ENCODE results near the gene BLOC1S3.

The BLOC1S3 gene

GRCh38 chr19:45172173-45172572 lies 6.4 kb upstream of the BLOC1S3 start:
- H3K4me3 ChIP-seq = no peak overlapping the region
- H3K9ac ChIP-seq (ENCODE audit: insufficient read length) = no peak overlapping the region
- TF ChIP-seq POLR2AphosphoS5 (IDR thresholded peaks at IDR 0.05; ENCODE audit: borderline replicate concordance, low read depth, low read length) = no peak
- no peak for TF ChIP-seq EZH2 (IDR thresholded peaks at IDR 0.05)
- TF ChIP-seq FOXP2 (optimal IDR thresholded peaks at IDR 0.05; ENCODE audit: control extremely low read depth, extremely low read length, insufficient read depth) = no peak
- no peak for DNase-seq (ENCODE audit: low read depth, low spot score)
- no peak overlapping the region for H3K27ac ChIP-seq
- no peaks in the 10 kb centered on the region for H3K9me3 ChIP-seq (ENCODE audit: low read depth, low read length)
- H3K36me3 ChIP-seq (ENCODE audit: insufficient read depth, low read length) = no peaks in the 10 kb centered on the region

- Histone ChIP-seq H3K36me3 (ENCODE audit: insufficient read depth, low read length) (no peaks in the 10 kb centered on the region), H3K27ac (no peak overlapping the region), H3K4me3 (no peak overlapping the region), H3K9me3 (ENCODE audit: low read depth, low read length) (no peaks in the 10 kb centered on the region), H3K9ac (ENCODE audit: insufficient read length) (no peak overlapping the region)
- DNase-seq (ENCODE audit: low read depth, low spot score) = no peak
- TF ChIP-seq FOXP2 (optimal IDR thresholded peaks at IDR 0.05; ENCODE audit: control extremely low read depth, extremely low read length, insufficient read depth) = no peak
- TF ChIP-seq POLR2AphosphoS5 (IDR thresholded peaks at IDR 0.05; ENCODE audit: borderline replicate concordance, low read depth, low read length) = no peak
- TF ChIP-seq EZH2 (IDR thresholded peaks at IDR 0.05) = no peak
These were observed 5.9 kb upstream of the BLOC1S3 start for GRCh38 chr19:45172611-45173208.

- no peak for DNase-seq (ENCODE audit: low read depth, low spot score)
- Histone ChIP-seq H3K36me3 (ENCODE audit: insufficient read depth, low read length) (no peaks in the 10 kb centered on the region), H3K4me3 (no peak overlapping the region), H3K27ac (no peak overlapping the region), H3K9ac (ENCODE audit: insufficient read length) (no peak overlapping the region), H3K9me3 (ENCODE audit: low read depth, low read length) (no peaks in the 10 kb centered on the region)
- TF ChIP-seq EZH2 (IDR thresholded peaks at IDR 0.05) = no peak
- TF ChIP-seq POLR2AphosphoS5 (IDR thresholded peaks at IDR 0.05; ENCODE audit: borderline replicate concordance, low read depth, low read length) = no peak
- no peak for TF ChIP-seq FOXP2 (optimal IDR thresholded peaks at IDR 0.05; ENCODE audit: control extremely low read depth, extremely low read length, insufficient read depth)
These were observed 4.8 kb upstream of the BLOC1S3 start for GRCh38 chr19:45173816-45174215.

- H3K27ac ChIP-seq = no peak overlapping the region
- no peak overlapping the region for H3K9ac ChIP-seq (ENCODE audit: insufficient read length)
- no peak for DNase-seq (ENCODE audit: low read depth, low spot score)
- H3K4me3 ChIP-seq = no peak overlapping the region
- TF ChIP-seq POLR2AphosphoS5 (IDR thresholded peaks at IDR 0.05; ENCODE audit: borderline replicate concordance, low read depth, low read length) = no peak
- no peak for TF ChIP-seq FOXP2 (optimal IDR thresholded peaks at IDR 0.05; ENCODE audit: control extremely low read depth, extremely low read length, insufficient read depth)
- no peaks in the 10 kb centered on the region for H3K36me3 ChIP-seq (ENCODE audit: insufficient read depth, low read length)
- H3K9me3 ChIP-seq (ENCODE audit: low read depth, low read length) = no peaks in the 10 kb centered on the region
These were observed 2.9 kb upstream of the BLOC1S3 start for GRCh38 chr19:45175515-45176345.

- TF ChIP-seq FOXP2 (optimal IDR thresholded peaks at IDR 0.05; ENCODE audit: control extremely low read depth, extremely low read length, insufficient read depth) (no peak), POLR2AphosphoS5 (IDR thresholded peaks at IDR 0.05; ENCODE audit: borderline replicate concordance, low read depth, low read length) (peak; percentile 62)
- DNase-seq (ENCODE audit: low read depth, low spot score) = no peak
- H3K9ac ChIP-seq (ENCODE audit: insufficient read length) = peak within 1 kb of the TSS; percentile 75
- peak within 1 kb of the TSS; percentile 19; the same call in 1 of the 2 replicates for H3K27ac ChIP-seq
- peak within 1 kb of the TSS; percentile 87 for H3K4me3 ChIP-seq
- no peaks in the 10 kb centered on the region for H3K9me3 ChIP-seq (ENCODE audit: low read depth, low read length)
- no peaks in the 10 kb centered on the region for H3K36me3 ChIP-seq (ENCODE audit: insufficient read depth, low read length)
These were observed 745 bp upstream of the BLOC1S3 start, which contains the start of gene TRAPPC6A for GRCh38 chr19:45177817-45178261. TSS of gene TRAPPC6A (minus strand) at chr19:45178237. CDS start at chr19:45178218, 19 bp downstream.

GRCh38 chr19:45179072-45179891 lies 698 bp downstream of the BLOC1S3 start:
- no peaks in the 10 kb centered on the region for H3K9me3 ChIP-seq (ENCODE audit: low read depth, low read length)
- DNase-seq (ENCODE audit: low read depth, low spot score) = no peak
- peak overlapping the region; percentile 87 for H3K4me3 ChIP-seq
- H3K27ac ChIP-seq = no peak overlapping the region
- H3K36me3 ChIP-seq (ENCODE audit: insufficient read depth, low read length) = no peaks in the 10 kb centered on the region
- peak overlapping the region; percentile 75 for H3K9ac ChIP-seq (ENCODE audit: insufficient read length)
- TF ChIP-seq EZH2 (IDR thresholded peaks at IDR 0.05) = no peak
- TF ChIP-seq FOXP2 (optimal IDR thresholded peaks at IDR 0.05; ENCODE audit: control extremely low read depth, extremely low read length, insufficient read depth) = no peak
- TF ChIP-seq POLR2AphosphoS5 (IDR thresholded peaks at IDR 0.05; ENCODE audit: borderline replicate concordance, low read depth, low read length) = no peak

GRCh38 chr19:45179892-45180370 lies 1.3 kb downstream of the BLOC1S3 start:
- Histone ChIP-seq H3K9ac (ENCODE audit: insufficient read length) (peak overlapping the region; percentile 75), H3K27ac (no peak overlapping the region), H3K4me3 (peak overlapping the region; percentile 87), H3K9me3 (ENCODE audit: low read depth, low read length) (no peaks in the 10 kb centered on the region), H3K36me3 (ENCODE audit: insufficient read depth, low read length) (no peaks in the 10 kb centered on the region)
- TF ChIP-seq EZH2 (IDR thresholded peaks at IDR 0.05) = no peak
- TF ChIP-seq FOXP2 (optimal IDR thresholded peaks at IDR 0.05; ENCODE audit: control extremely low read depth, extremely low read length, insufficient read depth) = no peak
- TF ChIP-seq POLR2AphosphoS5 (IDR thresholded peaks at IDR 0.05; ENCODE audit: borderline replicate concordance, low read depth, low read length) = no peak
- DNase-seq (ENCODE audit: low read depth, low spot score) = no peak

- Histone ChIP-seq H3K9me3 (ENCODE audit: low read depth, low read length) (no peaks in the 10 kb centered on the region), H3K4me3 (no peak overlapping the region), H3K9ac (ENCODE audit: insufficient read length) (no peak overlapping the region), H3K36me3 (ENCODE audit: insufficient read depth, low read length) (no peaks in the 10 kb centered on the region), H3K27ac (no peak overlapping the region)
- no peak for TF ChIP-seq POLR2AphosphoS5 (IDR thresholded peaks at IDR 0.05; ENCODE audit: borderline replicate concordance, low read depth, low read length)
- no peak for TF ChIP-seq EZH2 (IDR thresholded peaks at IDR 0.05)
- no peak for DNase-seq (ENCODE audit: low read depth, low spot score)
These were observed 2.4 kb downstream of the BLOC1S3 start for GRCh38 chr19:45180936-45181335.
